ENCODE measurements around the gene RNF43.

RNF43 gene

DNA sequence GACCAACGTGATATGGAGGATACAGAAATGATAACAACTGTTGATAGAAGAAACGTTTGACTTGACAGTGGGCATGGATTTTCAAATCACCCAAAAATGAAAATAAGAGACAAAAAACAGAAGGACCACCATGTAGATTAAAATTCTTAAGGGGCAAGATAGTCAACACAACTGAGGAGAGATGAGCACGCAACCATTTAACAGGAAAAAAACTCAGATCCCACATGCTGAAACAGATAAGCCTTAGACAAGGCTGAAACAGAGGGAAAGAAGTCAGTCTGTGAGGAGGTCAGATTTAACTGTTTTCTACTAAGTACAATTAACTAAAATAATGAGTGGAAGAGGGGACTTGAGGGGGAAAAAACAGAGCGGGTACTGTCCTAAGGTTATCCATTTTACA is 21.2 kb downstream of the RNF43 start:
- TF ChIP-seq, protein P1, sequence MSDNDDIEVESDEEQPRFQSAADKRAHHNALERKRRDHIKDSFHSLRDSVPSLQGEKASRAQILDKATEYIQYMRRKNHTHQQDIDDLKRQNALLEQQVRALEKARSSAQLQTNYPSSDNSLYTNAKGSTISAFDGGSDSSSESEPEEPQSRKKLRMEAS (IDR thresholded peaks at IDR 0.05; ENCODE audit: low read depth, low read length), result no peak
- no peak for DNase-seq (ENCODE audit: low read depth)
- H3K4me3 ChIP-seq (ENCODE audit: low read depth, low read length), result no peak overlapping the region

DNA sequence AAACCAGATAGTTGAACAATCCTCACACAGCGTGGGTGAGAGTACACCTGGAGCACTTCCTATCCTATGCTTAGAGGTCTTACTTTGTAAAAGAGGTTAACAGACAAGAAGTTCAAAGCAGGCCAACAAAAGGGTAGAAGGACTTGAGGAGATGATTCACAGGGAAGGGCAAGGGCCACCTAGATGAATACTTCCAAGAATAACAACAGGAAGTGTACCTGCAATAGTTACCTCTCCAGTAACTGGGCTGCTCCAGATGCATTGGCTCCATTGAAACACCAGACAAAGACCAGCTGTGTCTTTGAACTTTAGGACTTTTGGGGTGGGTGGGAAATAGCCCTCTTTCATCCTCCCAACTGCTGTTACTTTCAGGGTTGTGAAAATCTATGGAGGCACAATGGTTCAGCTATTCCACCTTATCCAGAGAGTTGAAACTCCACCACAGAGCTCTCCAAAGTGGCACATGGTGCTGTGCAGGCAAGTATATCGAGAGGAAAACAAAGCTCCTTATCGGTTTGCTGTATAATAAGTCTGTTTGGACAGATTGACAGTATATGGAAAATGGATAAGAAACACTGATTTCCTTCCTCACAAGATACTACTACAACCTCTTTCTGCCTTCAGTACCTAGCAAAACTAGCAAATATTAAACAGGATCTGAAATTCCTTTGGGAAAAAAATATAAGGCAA is 22.7 kb downstream of the RNF43 start:
- TF ChIP-seq POLR2A (IDR thresholded peaks at IDR 0.05; ENCODE audit: extremely low read depth, insufficient read length) (no peak), MYC (IDR thresholded peaks at IDR 0.05; ENCODE audit: low read depth, low read length) (no peak)
- TF ChIP-seq, protein P1 (IDR thresholded peaks at IDR 0.05; ENCODE audit: low read depth, low read length), result no peak
- TF ChIP-seq, protein P2, sequence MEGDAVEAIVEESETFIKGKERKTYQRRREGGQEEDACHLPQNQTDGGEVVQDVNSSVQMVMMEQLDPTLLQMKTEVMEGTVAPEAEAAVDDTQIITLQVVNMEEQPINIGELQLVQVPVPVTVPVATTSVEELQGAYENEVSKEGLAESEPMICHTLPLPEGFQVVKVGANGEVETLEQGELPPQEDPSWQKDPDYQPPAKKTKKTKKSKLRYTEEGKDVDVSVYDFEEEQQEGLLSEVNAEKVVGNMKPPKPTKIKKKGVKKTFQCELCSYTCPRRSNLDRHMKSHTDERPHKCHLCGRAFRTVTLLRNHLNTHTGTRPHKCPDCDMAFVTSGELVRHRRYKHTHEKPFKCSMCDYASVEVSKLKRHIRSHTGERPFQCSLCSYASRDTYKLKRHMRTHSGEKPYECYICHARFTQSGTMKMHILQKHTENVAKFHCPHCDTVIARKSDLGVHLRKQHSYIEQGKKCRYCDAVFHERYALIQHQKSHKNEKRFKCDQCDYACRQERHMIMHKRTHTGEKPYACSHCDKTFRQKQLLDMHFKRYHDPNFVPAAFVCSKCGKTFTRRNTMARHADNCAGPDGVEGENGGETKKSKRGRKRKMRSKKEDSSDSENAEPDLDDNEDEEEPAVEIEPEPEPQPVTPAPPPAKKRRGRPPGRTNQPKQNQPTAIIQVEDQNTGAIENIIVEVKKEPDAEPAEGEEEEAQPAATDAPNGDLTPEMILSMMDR (IDR thresholded peaks at IDR 0.05; ENCODE audit: low read depth, low read length), result no peak
- no peak overlapping the region for H3K4me3 ChIP-seq (ENCODE audit: low read depth, low read length)
- no peak for DNase-seq (ENCODE audit: low read depth)

DNA sequence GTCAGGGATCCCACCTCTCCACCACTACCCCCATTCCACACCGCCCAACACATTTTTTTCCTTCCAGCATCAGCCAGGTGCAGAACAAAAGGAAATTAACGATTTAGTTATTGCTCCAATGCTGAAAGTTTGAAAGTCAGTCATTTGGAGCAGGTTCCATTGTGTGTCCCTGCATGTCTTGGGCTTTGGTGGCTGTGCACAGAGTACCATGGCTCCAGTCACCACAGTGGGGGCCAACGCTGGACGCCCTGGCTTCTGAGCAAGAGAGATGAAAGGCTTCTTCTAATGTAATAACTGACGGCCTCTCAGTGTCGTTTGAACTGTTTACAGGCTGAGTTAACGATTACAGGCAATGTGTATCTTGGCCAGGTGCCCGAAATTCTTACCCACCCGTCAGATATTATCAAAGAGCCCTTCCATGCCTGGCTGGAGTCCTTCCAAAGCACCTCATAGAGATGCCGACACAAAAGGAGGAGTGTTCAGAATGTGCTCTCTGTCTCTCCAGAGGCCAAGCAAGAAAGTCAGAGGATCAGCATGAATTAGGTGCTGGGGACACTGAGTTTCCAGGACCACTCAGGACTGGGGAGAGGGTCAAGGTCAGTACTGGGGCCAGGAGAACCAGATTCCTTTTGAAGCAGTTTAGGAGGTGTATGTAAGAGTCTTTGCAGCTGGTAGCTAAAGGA is 25.9 kb downstream of the RNF43 start:
- DNase-seq (ENCODE audit: low read depth), result no peak
- TF ChIP-seq, protein P1 (IDR thresholded peaks at IDR 0.05; ENCODE audit: low read depth, low read length), result no peak
- TF ChIP-seq, protein P2 (IDR thresholded peaks at IDR 0.05; ENCODE audit: low read depth, low read length), result no peak
- no peak for TF ChIP-seq MYC (IDR thresholded peaks at IDR 0.05; ENCODE audit: low read depth, low read length)
- no peak for TF ChIP-seq POLR2A (IDR thresholded peaks at IDR 0.05; ENCODE audit: extremely low read depth, insufficient read length)

DNA sequence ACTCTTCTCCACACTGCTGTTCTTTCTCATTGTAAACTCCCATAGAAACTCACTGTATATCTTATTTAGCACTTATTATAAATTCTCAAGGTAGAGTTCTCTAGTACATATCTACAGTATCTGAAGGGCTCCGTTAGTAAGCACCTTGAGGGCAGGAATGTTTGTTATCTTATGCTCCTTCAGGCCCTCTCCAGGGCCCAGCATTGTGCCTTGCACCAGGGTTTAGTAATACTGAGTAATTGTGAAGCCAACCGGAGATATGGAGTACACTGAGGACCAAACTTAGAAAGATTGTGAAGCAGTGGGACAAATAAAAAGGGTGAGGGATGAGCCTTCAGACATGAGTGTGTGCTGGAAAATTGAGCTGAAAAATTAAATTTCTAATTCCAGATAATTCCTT is 26.4 kb downstream of the RNF43 start:
- TF ChIP-seq, protein P2 (IDR thresholded peaks at IDR 0.05; ENCODE audit: low read depth, low read length), result no peak
- TF ChIP-seq POLR2A (IDR thresholded peaks at IDR 0.05; ENCODE audit: extremely low read depth, insufficient read length) (no peak), MYC (IDR thresholded peaks at IDR 0.05; ENCODE audit: low read depth, low read length) (no peak)
- TF ChIP-seq, protein P1 (IDR thresholded peaks at IDR 0.05; ENCODE audit: low read depth, low read length), result no peak
- DNase-seq (ENCODE audit: low read depth), result no peak
- H3K4me3 ChIP-seq (ENCODE audit: low read depth, low read length), result no peak overlapping the region

More for the DNA sequence above, 25.9 kb downstream of the RNF43 start:
- H3K4me3 ChIP-seq (ENCODE audit: low read depth, low read length), result no peak overlapping the region

DNA sequence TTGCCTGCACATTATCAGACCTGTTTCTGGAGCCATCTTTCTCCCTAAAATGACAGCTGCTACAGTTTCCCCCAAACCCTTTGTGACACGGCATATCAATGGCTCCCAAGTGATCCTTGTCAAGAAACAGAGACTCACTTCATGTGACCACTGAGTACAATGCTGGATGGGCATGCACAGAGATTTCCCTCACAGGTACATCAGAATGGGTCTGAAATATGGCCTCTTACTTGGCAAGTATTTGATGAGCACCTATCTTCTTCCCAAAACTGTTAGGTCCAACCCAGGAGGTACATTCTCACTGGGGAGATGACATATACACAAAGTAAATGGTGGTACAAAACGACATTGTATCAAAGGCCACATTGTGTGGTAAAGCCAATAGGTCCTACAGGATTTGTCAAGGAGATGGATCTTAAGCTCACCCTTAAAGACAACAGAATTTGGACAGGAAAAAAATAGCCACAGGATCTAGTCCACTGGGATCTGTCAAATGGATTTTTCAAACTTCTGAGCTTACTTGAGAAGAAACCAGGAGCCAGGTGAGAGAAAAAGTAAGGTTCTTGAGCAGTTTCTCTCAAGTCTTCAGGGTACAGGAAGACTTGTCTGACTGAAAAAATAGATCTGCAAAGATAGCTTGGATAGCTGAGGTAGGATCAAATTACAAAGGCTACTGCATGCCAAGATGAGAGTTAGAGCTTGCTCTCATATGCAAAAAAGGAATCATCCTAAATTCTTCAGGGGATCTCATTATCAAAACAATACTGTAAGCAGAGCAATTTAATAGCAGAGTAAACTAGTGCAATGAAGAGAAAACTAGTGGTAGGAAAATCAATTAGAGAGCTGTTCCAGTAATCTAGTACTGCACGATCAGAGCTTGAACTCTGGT is 28.8 kb downstream of the RNF43 start:
- no peak for DNase-seq (ENCODE audit: low read depth)
- H3K4me3 ChIP-seq (ENCODE audit: low read depth, low read length), result no peak overlapping the region
- TF ChIP-seq POLR2A (IDR thresholded peaks at IDR 0.05; ENCODE audit: extremely low read depth, insufficient read length) (no peak), MYC (IDR thresholded peaks at IDR 0.05; ENCODE audit: low read depth, low read length) (no peak)
- TF ChIP-seq, protein P2 (IDR thresholded peaks at IDR 0.05; ENCODE audit: low read depth, low read length), result no peak
- TF ChIP-seq, protein P1 (IDR thresholded peaks at IDR 0.05; ENCODE audit: low read depth, low read length), result no peak
